DMS79 (cell line): ENCODE results near the gene RND3.

ENCODE experiments used
- DNase-seq: peaks from one replicate; lab custom pipeline; 2025; lab: John Stamatoyannopoulos, UW

RND3 gene

DNA sequence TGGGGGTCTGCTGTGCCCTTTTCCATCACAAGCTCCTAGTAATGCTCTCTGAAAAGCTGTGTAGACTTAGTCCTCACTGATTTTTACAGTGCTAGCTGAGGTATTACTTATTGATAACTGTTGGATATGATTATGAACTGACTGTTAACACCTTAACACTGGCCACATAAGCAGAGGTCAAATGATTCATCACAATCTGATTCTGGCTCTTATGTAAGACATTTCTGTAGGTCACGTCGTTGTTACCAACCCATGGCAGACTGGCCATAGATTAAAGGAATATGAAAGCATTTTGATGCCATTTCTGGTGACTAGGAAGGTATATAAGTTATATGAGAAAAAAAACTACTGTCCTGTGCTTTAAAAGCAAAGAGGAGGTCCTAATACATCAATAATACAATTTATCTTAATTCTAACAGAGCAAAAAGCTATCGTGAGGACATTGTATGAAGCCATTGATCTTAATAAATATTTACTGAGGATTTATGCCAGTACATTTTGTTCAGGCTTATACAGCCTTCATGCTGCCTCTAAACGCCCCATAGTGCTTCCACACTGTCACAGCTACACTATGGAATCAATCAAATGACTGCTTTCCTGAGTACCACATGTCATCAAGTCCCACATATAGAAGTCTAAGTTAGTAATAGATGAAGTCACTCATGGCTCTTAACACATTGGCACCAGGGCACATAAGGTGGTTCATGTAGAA lies 6.9 kb upstream of the RND3 start:
- no peak for DNase-seq

DNA sequence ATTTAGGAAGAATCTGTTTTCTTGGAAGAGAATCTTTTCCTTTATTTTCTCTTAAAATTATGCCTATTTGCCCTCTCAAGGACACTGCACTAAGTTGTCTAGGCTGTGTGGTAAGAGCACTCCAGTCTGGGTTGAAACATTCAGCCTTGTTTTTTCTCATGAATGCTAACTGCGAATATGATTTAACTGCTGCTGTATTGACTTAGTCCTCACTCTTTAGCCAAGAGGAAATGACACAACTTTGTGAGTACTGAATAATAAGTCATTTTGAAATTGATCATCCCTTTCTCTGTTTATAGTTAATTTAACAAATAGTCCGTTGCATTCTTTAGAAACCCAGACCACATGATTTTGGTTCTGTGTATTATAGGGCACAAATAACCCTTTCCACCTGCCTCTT lies 4.5 kb upstream of the RND3 start:
- DNase-seq, result no peak

DNA sequence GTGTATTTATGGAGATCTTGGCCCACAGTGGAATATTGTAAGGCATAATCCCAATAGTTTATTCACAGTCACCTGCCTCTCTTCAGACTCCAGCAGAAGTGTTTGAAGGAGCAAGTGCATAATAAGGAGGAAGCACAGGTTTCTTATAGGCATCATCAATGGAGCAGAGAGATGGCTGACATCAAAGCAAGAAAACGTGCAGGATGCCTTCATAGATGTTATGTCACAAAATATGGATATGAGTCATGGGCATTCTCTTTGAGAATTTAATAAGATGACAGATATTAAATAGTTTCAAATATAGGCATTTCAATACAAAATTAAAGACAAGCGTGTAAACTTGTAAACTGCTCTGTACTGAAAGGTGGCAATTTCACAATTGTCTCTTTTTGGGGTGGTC lies 4.0 kb upstream of the RND3 start:
- DNase-seq, result no peak

DNA sequence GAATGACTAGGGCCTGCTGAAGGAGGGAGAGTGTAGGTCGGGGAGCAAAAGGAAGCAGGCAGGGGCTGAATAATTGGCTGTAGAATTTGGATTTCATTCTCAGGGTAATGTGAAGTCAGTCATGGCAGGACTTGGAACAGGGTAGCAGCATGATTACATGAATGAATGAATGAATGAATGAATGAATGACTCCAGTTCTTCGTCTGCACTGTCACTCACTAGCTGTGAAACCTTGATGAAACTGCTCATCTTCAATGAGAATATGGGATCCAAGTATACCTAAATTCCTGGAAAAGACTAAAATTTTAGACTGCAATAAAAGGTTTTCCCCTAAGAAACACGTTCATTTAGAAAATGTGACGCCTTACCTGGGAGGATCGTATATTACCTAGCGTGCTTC lies 3.0 kb upstream of the RND3 start:
- DNase-seq, result no peak

DNA sequence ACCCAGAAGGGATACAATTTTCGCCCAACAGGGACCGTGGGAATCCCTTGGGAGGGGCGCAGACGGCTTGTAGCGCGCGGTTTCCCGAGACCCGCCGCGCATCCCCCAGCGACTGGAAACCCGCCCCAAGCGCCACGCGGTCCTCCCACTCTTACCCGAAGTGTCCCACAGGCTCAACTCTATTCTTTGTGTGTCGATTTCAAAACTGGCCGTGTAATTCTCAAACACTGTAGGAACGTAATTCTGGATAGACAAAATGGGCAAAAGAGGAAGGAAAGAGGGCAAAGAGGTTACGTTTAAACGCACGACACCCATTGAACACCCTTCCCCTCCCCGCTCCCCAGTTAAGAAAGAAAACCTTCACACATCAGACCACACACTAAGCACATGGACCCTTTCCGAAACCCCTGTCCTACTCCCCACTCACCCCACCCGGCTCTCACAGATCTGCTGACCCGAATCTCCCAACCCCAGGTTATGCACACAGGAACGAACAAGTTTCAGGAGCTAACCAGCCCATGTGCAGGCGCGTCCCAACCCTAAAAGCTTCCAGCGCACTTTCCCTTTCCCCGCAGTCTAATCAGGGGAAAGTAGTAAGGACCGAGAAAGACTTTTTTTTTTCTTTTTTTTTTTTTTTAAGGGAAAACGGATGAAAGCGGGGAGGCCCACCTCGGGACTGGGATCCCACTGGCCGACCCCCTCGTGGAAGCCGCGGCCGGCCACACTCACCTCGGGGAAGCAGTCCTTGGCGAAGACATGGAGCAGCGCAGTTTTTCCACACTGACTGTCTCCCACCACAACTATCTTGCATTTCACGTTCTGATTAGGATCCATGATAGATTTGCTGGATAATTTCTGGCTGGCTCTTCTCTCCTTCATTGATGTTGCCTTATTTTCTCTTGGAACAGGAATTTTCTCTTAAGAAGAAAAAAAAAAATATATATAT lies 655 bp downstream of the RND3 start:
- peak; percentile 28 for DNase-seq

DNA sequence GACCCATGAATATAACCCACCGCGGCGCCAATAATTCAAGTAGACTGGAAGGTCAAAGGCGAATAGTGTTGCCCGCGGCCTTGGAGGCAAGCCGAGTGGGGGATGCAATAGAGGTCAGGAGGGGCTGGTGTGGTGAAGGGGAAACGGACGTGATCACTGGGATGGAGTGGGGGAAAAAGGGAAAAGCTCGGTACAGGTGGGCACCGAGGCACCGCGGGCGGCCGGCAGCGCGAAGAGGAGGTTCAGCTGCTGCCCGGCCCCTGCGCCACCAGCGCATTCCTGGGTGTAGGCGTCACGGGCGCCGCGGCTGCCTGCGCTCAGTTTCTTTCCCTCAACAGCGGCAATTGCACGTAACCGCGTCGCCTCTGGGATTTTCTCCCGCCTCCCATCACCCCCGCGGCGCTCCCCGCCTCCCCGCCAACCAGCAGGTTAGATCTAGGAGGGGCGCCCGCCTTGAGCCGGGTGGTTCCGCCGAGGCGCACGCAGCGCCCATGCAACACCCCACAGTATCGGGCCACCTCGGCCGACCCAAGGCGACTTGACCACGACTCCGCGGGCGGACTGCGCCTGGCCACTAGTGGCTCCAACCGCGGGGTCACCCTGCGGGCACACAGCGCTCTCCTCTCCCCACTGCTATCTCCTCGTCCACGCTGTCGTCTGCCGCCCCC lies 1.5 kb downstream of the RND3 start:
- DNase-seq, result peak; percentile 28

DNA sequence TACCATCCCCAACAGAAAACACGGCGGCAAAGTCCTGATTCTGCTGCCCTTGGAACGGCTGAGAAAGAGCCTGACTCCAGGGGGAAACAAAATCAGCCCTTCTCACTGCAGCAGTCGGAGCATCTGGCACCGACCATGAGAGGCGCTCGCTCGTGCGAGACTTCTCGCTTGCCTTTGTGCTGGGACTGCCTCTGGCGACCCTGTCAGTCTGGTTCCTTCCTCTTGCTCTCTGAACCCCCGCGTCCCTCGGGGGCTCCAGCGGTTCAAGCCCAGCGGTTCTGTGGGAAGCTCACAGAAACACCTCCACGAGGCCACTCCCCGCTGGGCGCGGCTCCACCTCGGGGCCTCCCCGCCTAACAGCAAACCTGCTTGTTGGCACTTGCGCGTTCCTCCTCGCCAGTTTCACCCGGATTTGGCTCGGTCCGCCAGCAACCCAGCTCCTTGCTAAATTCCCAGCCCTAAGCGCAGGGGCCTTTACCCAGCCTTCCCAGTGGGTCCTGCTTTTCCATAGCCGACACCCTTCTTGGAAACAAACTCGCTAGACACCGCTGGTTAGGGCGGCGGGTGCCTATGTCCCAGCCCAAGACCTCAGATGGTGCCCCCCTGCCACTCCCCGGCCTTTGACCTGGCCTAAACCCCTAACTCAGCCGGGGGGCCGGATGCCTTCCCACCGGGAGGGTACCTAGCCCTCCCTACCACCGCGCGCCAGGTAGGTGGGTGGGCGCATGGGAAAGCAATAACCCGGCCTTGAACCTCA lies 2.2 kb downstream of the RND3 start:
- DNase-seq, result peak; percentile 88

DNA sequence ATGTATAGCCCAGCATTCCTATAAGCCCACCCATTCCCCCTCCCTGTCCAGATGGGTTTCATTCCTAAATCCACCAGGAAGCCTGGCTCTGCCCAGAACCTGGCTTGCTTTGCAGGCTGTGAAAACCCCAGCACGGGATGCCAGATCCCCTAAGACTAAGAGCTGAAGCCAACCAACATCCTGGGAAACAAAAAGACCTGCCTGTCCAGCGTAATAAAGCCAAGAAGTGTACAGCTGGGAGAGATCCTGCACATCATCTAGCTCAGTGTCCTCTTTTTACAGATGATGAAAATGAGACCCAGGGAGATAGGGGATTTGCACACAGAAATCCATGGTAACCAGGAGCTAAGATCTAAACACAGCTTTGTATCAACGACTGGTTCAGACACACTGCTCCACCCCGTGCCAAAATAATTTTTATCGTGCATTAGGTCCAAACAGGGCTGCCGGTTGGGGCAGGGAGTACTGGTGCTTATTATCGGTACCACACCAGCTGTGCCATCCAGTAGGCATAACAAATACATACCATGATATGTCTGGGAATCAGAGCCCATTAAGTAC lies 2.9 kb downstream of the RND3 start:
- DNase-seq, result peak; percentile 36

DNA sequence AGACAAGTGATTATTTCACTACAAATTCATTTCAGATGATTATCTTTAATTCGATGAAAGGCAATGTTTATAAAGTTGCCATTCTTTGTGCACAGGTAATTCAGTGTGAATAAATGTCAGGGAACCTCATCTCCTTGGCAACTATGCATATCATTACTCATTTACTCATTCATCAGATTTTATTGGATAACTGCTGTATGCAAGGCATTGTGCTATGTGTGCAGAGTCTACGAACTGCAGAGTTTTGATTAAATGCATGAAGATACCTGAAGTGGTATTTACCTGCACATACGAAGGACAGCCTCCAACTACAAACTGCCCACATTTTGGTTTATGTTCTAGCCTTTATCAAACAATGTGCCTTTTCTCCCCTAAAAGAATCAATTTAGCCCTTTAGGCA lies 3.5 kb downstream of the RND3 start:
- no peak for DNase-seq

DNA sequence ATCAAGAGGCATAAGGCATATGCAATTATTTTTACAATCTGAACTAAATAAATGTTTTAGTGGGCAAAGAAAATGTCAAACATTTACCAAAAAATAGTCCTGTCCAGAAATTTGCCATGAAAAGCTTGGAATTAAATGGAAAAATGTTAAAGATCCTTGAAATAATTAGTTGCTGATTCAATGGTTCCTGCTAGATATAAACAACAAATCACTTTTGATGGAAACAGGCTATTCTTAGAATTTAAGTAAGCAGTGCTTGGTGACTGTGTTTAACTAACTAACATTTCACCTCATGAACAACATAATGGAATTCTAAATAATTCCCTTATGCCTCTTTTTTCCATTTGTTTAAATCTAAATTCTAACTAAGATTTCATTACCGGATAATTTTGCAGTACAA lies 3.9 kb downstream of the RND3 start:
- DNase-seq, result no peak

DNA sequence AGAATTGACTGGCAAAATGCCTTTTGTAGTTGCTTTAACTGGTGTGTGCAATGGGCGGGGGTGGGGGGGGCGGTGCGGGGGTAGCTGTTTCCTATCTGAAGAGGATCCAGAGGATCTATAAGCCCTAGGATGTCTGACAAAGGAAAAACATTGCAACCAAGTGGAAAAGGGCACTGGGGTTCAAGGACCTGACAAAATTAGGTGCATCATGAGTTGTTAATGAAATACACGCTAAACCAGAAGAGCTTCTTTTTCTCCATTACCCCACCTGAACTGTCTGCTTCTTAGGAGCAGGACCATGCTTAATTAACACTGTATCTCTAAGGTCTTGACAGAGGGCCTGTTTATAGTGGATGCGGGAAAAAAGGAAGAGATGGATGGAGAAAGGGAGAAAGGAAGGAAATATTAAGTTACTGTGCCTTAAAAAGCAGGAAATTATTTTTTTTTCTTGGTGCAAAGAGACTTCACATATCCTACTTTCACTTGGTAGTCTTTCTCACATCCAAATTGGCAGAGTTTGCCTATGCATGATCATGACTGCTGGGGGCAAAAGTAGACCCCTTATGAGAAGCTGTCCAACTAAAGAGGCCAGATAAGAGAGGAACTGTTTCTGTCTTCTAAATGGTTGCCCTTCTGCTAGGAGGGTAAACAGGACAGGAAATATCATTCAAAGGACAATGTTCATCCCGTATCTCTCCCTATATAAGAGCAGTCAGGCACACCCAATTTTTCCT lies 4.6 kb downstream of the RND3 start:
- no peak for DNase-seq

DNA sequence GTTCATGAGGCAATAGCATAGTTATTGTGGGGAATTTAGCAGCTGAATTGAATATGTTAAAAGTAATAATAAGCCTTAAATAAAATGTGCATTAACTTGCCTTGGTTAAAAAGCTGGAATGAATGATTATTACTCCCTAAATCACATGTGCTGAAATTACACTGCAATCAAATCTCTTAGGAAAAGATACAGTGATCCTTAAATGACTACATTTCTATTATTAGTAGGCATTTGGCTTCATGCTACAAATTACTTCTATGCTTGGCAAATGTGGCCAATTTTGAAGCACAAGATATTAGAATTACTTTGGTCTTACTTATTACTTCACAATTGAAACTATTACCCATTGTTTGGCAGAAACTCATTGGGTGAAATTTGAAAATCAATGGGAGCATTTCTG lies 5.4 kb downstream of the RND3 start:
- DNase-seq, result no peak

DNA sequence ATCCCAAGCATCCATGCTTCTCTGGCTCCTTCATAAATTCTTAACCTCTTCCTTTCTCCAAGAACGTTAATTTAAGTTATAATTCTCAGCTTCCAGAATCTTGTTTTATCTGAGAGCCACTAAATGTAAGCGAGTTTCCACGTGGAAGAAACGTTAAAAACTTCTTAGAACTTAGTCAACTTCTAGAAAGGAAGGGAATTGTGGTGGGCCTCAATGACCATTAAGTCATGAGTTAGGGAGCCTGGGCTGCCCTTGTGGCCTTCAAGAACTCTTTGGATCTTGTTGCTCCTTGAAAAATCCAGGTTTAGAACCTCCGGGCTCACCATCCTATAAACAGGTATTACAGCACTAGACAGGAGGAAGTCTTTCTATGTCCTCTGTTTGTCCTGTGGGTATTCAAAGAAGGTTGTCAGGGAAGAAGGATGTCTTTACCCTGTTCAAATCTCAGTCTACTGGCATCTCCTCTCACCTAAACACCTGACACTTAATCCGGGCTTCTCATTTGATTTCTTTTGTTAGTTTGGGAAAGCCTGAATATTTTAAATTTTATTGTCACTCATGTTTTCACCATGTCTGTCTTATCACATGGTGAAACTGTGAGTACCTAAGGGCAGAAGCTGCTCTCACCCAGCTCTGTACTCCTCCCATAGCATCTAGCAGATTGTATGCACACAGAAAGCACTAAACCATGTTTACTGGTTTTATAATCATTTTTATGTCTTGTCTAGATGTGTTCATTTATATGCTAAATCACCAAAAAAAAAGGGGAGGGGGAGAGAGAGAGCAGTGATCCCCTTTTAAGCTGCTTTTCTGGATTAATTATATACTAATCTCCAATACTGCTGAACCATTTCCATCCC lies 6.3 kb downstream of the RND3 start:
- DNase-seq, result no peak

DNA sequence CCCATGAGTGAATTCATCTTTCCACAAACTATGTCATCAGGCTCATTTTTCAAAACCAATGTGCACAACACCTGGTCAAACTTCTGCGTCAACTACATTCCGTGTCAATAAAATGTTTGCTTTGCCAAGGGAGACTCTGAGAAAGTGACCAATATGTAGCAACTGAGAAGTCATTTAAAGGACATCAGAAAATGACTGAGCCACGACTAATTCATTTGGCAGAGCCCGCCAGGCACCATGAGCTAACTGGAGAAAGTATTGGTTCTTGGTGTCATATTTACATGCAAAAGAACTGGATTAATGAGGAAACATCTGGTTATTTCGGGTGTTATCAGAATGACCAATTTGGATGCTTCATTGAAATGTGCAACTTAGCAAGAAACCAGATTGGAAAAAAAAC lies 7.2 kb downstream of the RND3 start:
- no peak for DNase-seq

DNA sequence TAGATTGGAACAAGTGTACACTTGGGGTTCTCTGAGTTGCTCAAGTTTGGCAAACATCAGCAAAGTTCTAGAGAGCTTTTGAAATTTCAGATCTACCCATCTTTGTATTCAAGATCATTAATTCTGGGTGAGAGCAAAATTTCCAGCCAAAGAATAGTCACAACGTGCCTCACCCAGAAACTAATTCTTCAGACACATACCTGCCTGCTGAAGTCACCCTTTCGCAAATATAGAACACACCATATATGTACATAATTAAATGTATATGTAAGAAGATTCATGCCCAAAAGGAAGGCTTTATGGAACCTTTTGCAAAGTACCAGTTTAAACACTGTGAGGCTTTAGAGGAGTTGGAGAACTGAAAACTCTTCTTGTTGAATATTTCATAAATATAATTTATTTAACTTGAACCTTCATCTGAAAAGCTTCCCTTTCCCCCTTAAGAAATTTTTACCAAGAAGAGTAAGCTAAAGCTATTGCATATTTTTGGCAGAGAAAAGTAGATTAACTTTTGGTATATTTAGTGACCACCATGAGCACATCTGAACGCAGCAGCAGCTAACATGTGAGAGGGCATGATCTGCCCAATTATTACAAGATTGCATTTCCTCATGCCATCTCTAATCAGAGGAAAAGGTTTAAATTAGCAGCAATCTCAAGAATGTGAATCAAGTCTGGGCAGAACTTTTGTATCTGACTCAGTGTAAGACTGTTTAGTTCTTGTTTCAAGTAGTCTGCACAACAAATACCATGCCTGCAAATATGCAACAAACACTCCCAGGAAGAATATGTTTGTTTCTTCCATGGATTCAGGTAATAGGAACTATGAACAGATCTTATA lies 8.2 kb downstream of the RND3 start:
- DNase-seq, result no peak

DNA sequence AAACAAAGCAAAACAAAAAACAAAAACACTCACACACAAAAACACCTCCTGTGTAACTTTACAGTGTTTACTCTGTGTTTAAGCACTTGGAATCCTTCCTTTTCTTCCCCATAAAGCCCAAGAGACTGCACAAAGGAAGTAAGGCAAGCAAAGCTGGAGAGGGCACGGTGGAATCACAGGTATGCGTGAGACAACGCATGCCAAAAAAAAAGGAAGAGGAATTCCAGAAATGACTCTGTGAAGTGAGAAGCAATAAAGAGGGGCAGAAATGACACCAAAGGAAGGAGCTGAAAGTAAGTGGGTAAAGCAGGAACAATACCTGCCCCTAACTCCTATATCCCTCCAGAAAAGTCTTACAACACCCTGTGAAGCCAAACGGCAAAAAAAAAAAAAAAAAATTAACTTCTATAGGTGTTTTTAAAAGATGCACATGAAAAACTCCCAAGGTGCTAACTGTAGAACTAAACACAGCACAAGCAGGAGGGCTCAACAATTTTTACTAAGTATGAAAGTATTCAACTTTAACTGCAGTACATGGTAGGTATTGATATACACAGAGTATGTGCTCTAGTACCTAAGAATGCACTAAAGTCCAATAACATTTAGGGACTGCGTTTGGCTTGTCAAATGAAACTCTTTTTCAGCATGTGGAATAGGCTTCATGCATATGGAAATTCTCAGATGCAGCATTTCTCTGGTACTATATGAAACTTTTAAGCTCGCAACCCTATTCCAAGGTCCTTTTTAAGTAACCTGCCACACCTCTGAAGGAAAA lies 9.1 kb downstream of the RND3 start:
- peak; percentile 18 for DNase-seq

DNA sequence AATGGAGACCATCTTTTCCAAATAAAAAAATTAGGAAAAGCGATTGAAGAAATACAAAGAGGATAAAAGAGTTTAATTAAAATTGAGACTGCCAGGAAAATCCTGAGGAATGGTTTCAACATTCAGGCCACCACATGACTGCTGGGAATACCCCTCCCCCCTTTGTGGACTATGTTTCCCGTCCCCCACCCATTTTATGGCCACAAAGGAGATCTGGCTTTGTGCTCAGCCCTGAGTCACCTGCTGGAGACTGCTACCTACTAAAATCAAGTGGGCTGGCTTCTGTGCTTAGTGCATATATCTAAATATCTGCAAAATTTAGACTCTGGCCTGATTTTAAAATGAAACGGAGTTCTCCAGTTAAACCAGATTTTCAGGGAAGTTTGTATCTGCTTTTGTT lies 10.1 kb downstream of the RND3 start:
- DNase-seq, result no peak

DNA sequence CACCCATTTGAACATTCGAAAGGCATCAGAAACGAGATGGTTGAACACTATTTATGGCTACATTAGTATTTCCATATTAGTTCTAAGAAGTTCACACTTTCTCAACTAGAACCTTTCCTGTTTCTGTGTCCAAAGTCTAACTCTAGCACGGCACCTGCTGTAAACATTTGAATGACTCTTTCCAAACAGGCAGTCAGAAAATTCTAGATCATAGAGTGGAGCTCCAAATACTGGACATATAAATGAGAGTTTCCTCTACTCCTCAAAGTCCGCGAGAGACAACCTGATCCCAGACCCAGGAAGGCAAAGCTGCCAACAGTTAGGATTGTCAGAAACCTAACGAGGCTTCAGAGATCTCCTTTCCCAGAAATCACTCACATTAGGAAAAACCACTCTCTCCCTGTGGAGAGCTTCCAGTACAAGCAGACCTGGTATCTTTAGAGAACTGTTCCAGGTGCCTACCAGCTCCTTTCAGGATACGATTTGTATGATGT lies 10.6 kb downstream of the RND3 start:
- no peak for DNase-seq
